H54 (cell line): Measurements from ENCODE around the gene PDGFA.

Source experiments
- DNase-seq: peaks from one replicate; pipeline ENCODE4 v3.0.0; 2011; ENCODE audit warnings: low spot score, mixed read lengths; ENCODE audit not compliant: insufficient read length
- FAIRE-seq: peaks from 3 replicates; lab custom pipeline; 2011; peaks lifted over from hg19 to GRCh38; lab: Jason Lieb, UNC
- POLR2A ChIP-seq: IDR thresholded peaks from 2 replicates; pipeline ENCODE4 v1.6.1; 2011; ENCODE audit warnings: low read depth, mild to moderate bottlenecking, low read length

PDGFA gene

GRCh38 chr7:512541-513311, 6.9 kb downstream of the PDGFA start:
- no peak for DNase-seq
- no peak for FAIRE-seq
- no peak for TF ChIP-seq POLR2A

GRCh38 chr7:512146-512510, 7.5 kb downstream of the PDGFA start:
- no peak for FAIRE-seq
- TF ChIP-seq POLR2A: no peak
- DNase-seq: no peak

GRCh38 chr7:511476-512145, 8.0 kb downstream of the PDGFA start:
- FAIRE-seq: no peak
- TF ChIP-seq POLR2A: no peak
- DNase-seq: no peak

- FAIRE-seq (no peak), DNase-seq (no peak)
- TF ChIP-seq POLR2A: no peak
Observed at GRCh38 chr7:510782-511281, 8.8 kb downstream of the PDGFA start.

- DNase-seq (no peak), FAIRE-seq (no peak)
- no peak for TF ChIP-seq POLR2A
Observed at GRCh38 chr7:510131-510481, 9.5 kb downstream of the PDGFA start.

- no peak for FAIRE-seq
Observed at GRCh38 chr7:509426-510130, 10.1 kb downstream of the PDGFA start.

GRCh38 chr7:508461-509170, 11.0 kb downstream of the PDGFA start:
- DNase-seq (no peak), FAIRE-seq (no peak)
- TF ChIP-seq POLR2A: no peak

More at GRCh38 chr7:509426-510130, 10.1 kb downstream of the PDGFA start:
- TF ChIP-seq POLR2A: no peak
- DNase-seq: no peak

- no peak for TF ChIP-seq POLR2A
- DNase-seq: no peak
- FAIRE-seq: no peak
Observed at GRCh38 chr7:507623-508300, 11.9 kb downstream of the PDGFA start.

- no peak for TF ChIP-seq POLR2A
- FAIRE-seq (no peak), DNase-seq (no peak)
Observed at GRCh38 chr7:506921-507622, 12.6 kb downstream of the PDGFA start.

- DNase-seq: no peak
- no peak for TF ChIP-seq POLR2A
- FAIRE-seq: no peak
Observed at GRCh38 chr7:506391-506831, 13.2 kb downstream of the PDGFA start.

- no peak for DNase-seq
- TF ChIP-seq POLR2A: no peak
- FAIRE-seq: no peak
Observed at GRCh38 chr7:505171-505570, 14.5 kb downstream of the PDGFA start.
